ENCODE results near the gene CPT1C.
"Not testable (repeated sequence)": the region's sequence is repeated elsewhere in the genome, so short reads cannot be mapped to it uniquely, and the experiment has no call there.

Gene CPT1C

GRCh38 chr19:49704888-49705642 lies 14.1 kb downstream of the CPT1C start:
- no peak for DNase-seq (ENCODE audit: low read depth)

GRCh38 chr19:49705919-49706318 lies 15.0 kb downstream of the CPT1C start:
- no peak for DNase-seq (ENCODE audit: low read depth)

- no peak for DNase-seq (ENCODE audit: low read depth)
These were observed 19.5 kb downstream of the CPT1C start for GRCh38 chr19:49710372-49710951.

- DNase-seq (ENCODE audit: low read depth) = no peak
These were observed 21.5 kb downstream of the CPT1C start for GRCh38 chr19:49712397-49712859.

- no peak for DNase-seq (ENCODE audit: low read depth)
These were observed 22.4 kb downstream of the CPT1C start for GRCh38 chr19:49713236-49713845.

GRCh38 chr19:49716154-49716553 lies 25.2 kb downstream of the CPT1C start:
- DNase-seq (ENCODE audit: low read depth) = no peak

- no peak for DNase-seq (ENCODE audit: low read depth)
These were observed 27.6 kb downstream of the CPT1C start for GRCh38 chr19:49718511-49718910.

GRCh38 chr19:49718991-49719390 lies 28.1 kb downstream of the CPT1C start:
- no peak for DNase-seq (ENCODE audit: low read depth)

GRCh38 chr19:49719420-49719819 lies 28.5 kb downstream of the CPT1C start:
- not testable (repeated sequence) for DNase-seq (ENCODE audit: low read depth)

- DNase-seq (ENCODE audit: low read depth) = no peak
These were observed 36.5 kb downstream of the CPT1C start for GRCh38 chr19:49727217-49728030.

- no peak for DNase-seq (ENCODE audit: low read depth)
These were observed 39.2 kb downstream of the CPT1C start for GRCh38 chr19:49730166-49730565.

- no peak for DNase-seq (ENCODE audit: low read depth)
These were observed 47.4 kb downstream of the CPT1C start for GRCh38 chr19:49738268-49738667.

GRCh38 chr19:49739098-49739497 lies 48.2 kb downstream of the CPT1C start:
- no peak for DNase-seq (ENCODE audit: low read depth)

- no peak for DNase-seq (ENCODE audit: low read depth)
These were observed 49.0 kb downstream of the CPT1C start for GRCh38 chr19:49739933-49740332.

GRCh38 chr19:49741210-49741844 lies 50.4 kb downstream of the CPT1C start:
- no peak for DNase-seq (ENCODE audit: low read depth)

GRCh38 chr19:49744946-49745381 lies 54.0 kb downstream of the CPT1C start:
- DNase-seq (ENCODE audit: low read depth) = no peak

GRCh38 chr19:49746206-49746958 lies 55.5 kb downstream of the CPT1C start:
- no peak for DNase-seq (ENCODE audit: low read depth)

- DNase-seq (ENCODE audit: low read depth) = no peak
These were observed 58.3 kb downstream of the CPT1C start for GRCh38 chr19:49749055-49749716.

GRCh38 chr19:49749771-49750170 lies 58.9 kb downstream of the CPT1C start:
- DNase-seq (ENCODE audit: low read depth) = no peak

GRCh38 chr19:49752701-49753100 lies 61.8 kb downstream of the CPT1C start:
- no peak for DNase-seq (ENCODE audit: low read depth)

- no peak for DNase-seq (ENCODE audit: low read depth)
These were observed 65.0 kb downstream of the CPT1C start for GRCh38 chr19:49755956-49756355.

Measured in HS-5 (cell line).